ENCODE results near the gene AP3S2. TPM values are rescaled to one million over a fixed set of nuclear protein-coding genes. Genes with fewer than 3 reads are reported as not detected.

AP3S2 gene
- total and polyA plus RNA-seq, 2 of the 8 experiments (the other 6 are each of a cell fraction or from before 2014, with no cell fraction given): 19.2 to 45.4 TPM

- Histone ChIP-seq H3K14ac (ENCODE audit: insufficient read length) (no peak overlapping the region), H2BK120ac (replicated peaks; ENCODE audit: low read depth, low read length) (no peak overlapping the region), H3K79me2 (ENCODE audit: control insufficient read depth in 1 of 2, insufficient read depth in 2 of 2, low read length in 2 of 2) (no peaks in the 10 kb centered on the region), H3K23me2 (ENCODE audit: low read depth, low read length) (no peaks in the 10 kb centered on the region), H4K8ac (ENCODE audit: extremely low read depth, insufficient read depth, low read length) (no peak overlapping the region), H3K4me1 (replicated peaks in 1 of 4; ENCODE audit: control insufficient read depth in 3 of 4, insufficient read depth in 4 of 4, low read length in 3 of 4) (peaks cover 6 to 14% (median 10%) of the 10 kb centered on the region in 4 experiments), H3K79me1 (ENCODE audit: low read depth, low read length) (no peaks in the 10 kb centered on the region), H2BK20ac (ENCODE audit: low read length) (no peak overlapping the region), H3K4me3 (ENCODE audit: extremely low read depth in 1 of 4, insufficient read depth in 2 of 4, low read depth in 3 of 4, low read length in 4 of 4) (no peak overlapping the region), H2AFZ (ENCODE audit: low read length) (no peak overlapping the region), H3K18ac (ENCODE audit: extremely low read depth, low read length) (no peak overlapping the region), H2BK15ac (ENCODE audit: low read length) (no peak overlapping the region), H3K9ac (replicated peaks in 1 of 4; ENCODE audit: extremely low read depth in 1 of 4, low read depth in 3 of 4, low read length in 3 of 4) (no peak overlapping the region), H2AK5ac (ENCODE audit: low read depth, low read length) (no peak overlapping the region), H2BK5ac (ENCODE audit: low read depth, low read length) (no peak overlapping the region), H3K9me3 (ENCODE audit: insufficient read depth in 2 of 2, low read depth in 1 of 2, low read length in 1 of 2) (peaks cover 0 to 3% of the 10 kb centered on the region in 2 experiments; a peak in 2 of 4 replicates), H4K20me1 (replicated peaks in 1 of 2; ENCODE audit: control insufficient read depth in 1 of 2, insufficient read depth in 2 of 2, low read length in 2 of 2) (no peaks in the 10 kb centered on the region), H4K5ac (ENCODE audit: insufficient read length, low read depth, low read length) (no peak overlapping the region), H3K23ac (ENCODE audit: insufficient read length) (no peak overlapping the region), H3K56ac (replicated peaks; ENCODE audit: insufficient read length, low read depth, low read length) (no peak overlapping the region), H3K4ac (replicated peaks; ENCODE audit: insufficient read length, low read depth, low read length) (no peak overlapping the region), H3K27ac (ENCODE audit: low read depth, low read length) (no peak overlapping the region), H4K91ac (replicated peaks; ENCODE audit: insufficient read length, low read length) (no peak overlapping the region), H3K27me3 (replicated peaks in 1 of 4; ENCODE audit: control insufficient read depth in 3 of 4, extremely low read depth in 1 of 4, insufficient read depth in 3 of 4, low read length in 3 of 4) (no peaks in the 10 kb centered on the region; a peak in 2 of 7 replicates), H3K4me2 (ENCODE audit: insufficient read depth in 1 of 2, low read depth in 2 of 2, low read length in 2 of 2) (no peak overlapping the region), H2BK12ac (ENCODE audit: low read depth, low read length) (no peak overlapping the region), H3K36me3 (ENCODE audit: control insufficient read depth in 2 of 4, insufficient read depth in 4 of 4, low read length in 3 of 4) (no peaks in the 10 kb centered on the region)
- no peak for DNase-seq (ENCODE audit: low read depth in 1 of 2, low spot score in 2 of 2)
- FAIRE-seq: no peak
- CTCF ChIA-PET (ENCODE audit: partially characterized antibody): interaction anchor here (1.8 to 2.8 kb wide), 3 partner anchors 11 to 17 kb away, joined by 7 to 21 read pairs (median 7); no protein-coding TSS in a partner anchor
- POLR2A ChIA-PET (ENCODE audit: partially characterized antibody): no interaction called here
- 87% methylated on average over 13 of the region's 13 CpGs; no CpG with 5 or more reads in 1 of the 2 experiments for WGBS, 2 experiments (ENCODE audit: extremely low coverage in 1 of 2, insufficient coverage in 1 of 2, insufficient read length in 1 of 2, insufficient replicate concordance in 2 of 2, low coverage in 1 of 2, low lambda C conversion rate in 2 of 2, missing lambda C conversion rate in 1 of 2)
- no peak for TF ChIP-seq TCF12 (IDR thresholded peaks at IDR 0.05; ENCODE audit: low read depth, low read length)
- no peak for TF ChIP-seq RBBP5 (IDR thresholded peaks at IDR 0.05; ENCODE audit: borderline replicate concordance, low read depth, low read length)
- TF ChIP-seq BRCA1 (IDR thresholded peaks at IDR 0.05; ENCODE audit: low read depth, low read length): no peak
- no peak for TF ChIP-seq HDAC2 (IDR thresholded peaks at IDR 0.05; ENCODE audit: borderline replicate concordance in 1 of 2, low read depth in 2 of 2, low read length in 2 of 2)
- no peak for TF ChIP-seq NRF1 (IDR thresholded peaks at IDR 0.05; ENCODE audit: low read depth, low read length)
- TF ChIP-seq SIX5 (IDR thresholded peaks at IDR 0.05; ENCODE audit: low read depth, low read length): no peak
- TF ChIP-seq ZNF274 (IDR thresholded peaks at IDR 0.05; ENCODE audit: borderline replicate concordance, extremely low read depth, low read length): no peak
- TF ChIP-seq SP4 (IDR thresholded peaks at IDR 0.05; ENCODE audit: low read length): no peak
- TF ChIP-seq, protein P1, sequence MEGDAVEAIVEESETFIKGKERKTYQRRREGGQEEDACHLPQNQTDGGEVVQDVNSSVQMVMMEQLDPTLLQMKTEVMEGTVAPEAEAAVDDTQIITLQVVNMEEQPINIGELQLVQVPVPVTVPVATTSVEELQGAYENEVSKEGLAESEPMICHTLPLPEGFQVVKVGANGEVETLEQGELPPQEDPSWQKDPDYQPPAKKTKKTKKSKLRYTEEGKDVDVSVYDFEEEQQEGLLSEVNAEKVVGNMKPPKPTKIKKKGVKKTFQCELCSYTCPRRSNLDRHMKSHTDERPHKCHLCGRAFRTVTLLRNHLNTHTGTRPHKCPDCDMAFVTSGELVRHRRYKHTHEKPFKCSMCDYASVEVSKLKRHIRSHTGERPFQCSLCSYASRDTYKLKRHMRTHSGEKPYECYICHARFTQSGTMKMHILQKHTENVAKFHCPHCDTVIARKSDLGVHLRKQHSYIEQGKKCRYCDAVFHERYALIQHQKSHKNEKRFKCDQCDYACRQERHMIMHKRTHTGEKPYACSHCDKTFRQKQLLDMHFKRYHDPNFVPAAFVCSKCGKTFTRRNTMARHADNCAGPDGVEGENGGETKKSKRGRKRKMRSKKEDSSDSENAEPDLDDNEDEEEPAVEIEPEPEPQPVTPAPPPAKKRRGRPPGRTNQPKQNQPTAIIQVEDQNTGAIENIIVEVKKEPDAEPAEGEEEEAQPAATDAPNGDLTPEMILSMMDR (IDR thresholded peaks at IDR 0.05; ENCODE audit: control extremely low read depth in 1 of 3, insufficient read depth in 1 of 3, low read depth in 1 of 3, low read length in 3 of 3): no peak
- TF ChIP-seq CREB1 (IDR thresholded peaks at IDR 0.05): no peak
- TF ChIP-seq JUND (IDR thresholded peaks at IDR 0.05; ENCODE audit: low read length): no peak
These were observed 108.6 kb downstream of the AP3S2 start for GRCh38 chr15:89785064-89785773.
